Measurements from ENCODE around the gene NHLRC4. TPM values are rescaled to one million over a fixed set of nuclear protein-coding genes. Genes with fewer than 3 reads are reported as not detected.

Gene NHLRC4
- total and polyA plus RNA-seq, 2 donors (not counting 1 experiment from before 2014, with no cell fraction given): 0.66 to 3.3 TPM

DNA sequence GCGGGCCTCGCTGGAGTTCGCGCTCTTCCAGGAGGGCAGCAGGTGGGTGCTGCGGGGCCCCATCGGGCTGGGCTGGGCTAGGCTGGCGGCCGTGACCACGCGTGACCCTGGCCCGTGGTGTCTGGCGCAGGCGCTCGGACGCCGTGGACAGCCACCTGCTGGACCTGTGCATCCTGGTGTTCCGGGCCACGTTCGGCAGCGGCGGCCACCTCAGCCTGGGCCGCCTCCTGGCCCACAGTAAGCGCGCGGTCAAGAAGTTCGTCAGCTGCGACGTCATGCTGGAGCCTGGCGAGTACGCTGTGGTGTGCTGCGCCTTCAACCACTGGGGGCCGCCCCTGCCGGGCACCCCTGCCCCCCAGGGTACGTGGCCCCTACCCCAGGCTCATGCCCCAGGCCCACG lies 14.6 kb upstream of the NHLRC4 start:
- H3K4me2 ChIP-seq (ENCODE audit: extremely low read depth, insufficient read depth, low read length): no peak overlapping the region
- no peak for TF ChIP-seq EZH2 (IDR thresholded peaks at IDR 0.05; ENCODE audit: low read length, missing control alignments)
- TF ChIP-seq, protein P1, sequence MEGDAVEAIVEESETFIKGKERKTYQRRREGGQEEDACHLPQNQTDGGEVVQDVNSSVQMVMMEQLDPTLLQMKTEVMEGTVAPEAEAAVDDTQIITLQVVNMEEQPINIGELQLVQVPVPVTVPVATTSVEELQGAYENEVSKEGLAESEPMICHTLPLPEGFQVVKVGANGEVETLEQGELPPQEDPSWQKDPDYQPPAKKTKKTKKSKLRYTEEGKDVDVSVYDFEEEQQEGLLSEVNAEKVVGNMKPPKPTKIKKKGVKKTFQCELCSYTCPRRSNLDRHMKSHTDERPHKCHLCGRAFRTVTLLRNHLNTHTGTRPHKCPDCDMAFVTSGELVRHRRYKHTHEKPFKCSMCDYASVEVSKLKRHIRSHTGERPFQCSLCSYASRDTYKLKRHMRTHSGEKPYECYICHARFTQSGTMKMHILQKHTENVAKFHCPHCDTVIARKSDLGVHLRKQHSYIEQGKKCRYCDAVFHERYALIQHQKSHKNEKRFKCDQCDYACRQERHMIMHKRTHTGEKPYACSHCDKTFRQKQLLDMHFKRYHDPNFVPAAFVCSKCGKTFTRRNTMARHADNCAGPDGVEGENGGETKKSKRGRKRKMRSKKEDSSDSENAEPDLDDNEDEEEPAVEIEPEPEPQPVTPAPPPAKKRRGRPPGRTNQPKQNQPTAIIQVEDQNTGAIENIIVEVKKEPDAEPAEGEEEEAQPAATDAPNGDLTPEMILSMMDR (conservative IDR thresholded peaks at IDR 0.05 in 1 of 2, IDR thresholded peaks at IDR 0.05 in 1 of 2; ENCODE audit: low read depth in 1 of 2, low read length in 2 of 2): no peak
- H3K79me2 ChIP-seq (ENCODE audit: control insufficient read depth, insufficient read depth, low read length): peaks cover 1% of the 10 kb centered on the region
- no peaks in the 10 kb centered on the region for H3K4me1 ChIP-seq (ENCODE audit: control insufficient read depth, extremely low read depth, insufficient read depth, low read length)
- peaks cover 20% of the 10 kb centered on the region for H3K36me3 ChIP-seq (ENCODE audit: control insufficient read depth, insufficient read depth, low read length)
- no peak overlapping the region for H3K27ac ChIP-seq (ENCODE audit: insufficient read depth, low read length)
- no peak for DNase-seq (ENCODE audit: low read depth in 2 of 2)
- no peaks in the 10 kb centered on the region for H3K27me3 ChIP-seq (ENCODE audit: control insufficient read depth, insufficient read depth, low read length)
- no peak overlapping the region for H3K4me3 ChIP-seq (replicated peaks in 1 of 4; ENCODE audit: control extremely low read depth in 1 of 4, insufficient read depth in 1 of 4, low read depth in 3 of 4, low read length in 4 of 4)
- H4K20me1 ChIP-seq (ENCODE audit: control insufficient read depth, extremely low read depth, insufficient read depth, low read length): no peaks in the 10 kb centered on the region
- H3K9me3 ChIP-seq (ENCODE audit: control insufficient read depth, insufficient read depth, low read depth, low read length): no peaks in the 10 kb centered on the region
- no peak overlapping the region for H2AFZ ChIP-seq (ENCODE audit: low read length)
- H3K9ac ChIP-seq (ENCODE audit: insufficient read depth, low read length): no peak overlapping the region

DNA sequence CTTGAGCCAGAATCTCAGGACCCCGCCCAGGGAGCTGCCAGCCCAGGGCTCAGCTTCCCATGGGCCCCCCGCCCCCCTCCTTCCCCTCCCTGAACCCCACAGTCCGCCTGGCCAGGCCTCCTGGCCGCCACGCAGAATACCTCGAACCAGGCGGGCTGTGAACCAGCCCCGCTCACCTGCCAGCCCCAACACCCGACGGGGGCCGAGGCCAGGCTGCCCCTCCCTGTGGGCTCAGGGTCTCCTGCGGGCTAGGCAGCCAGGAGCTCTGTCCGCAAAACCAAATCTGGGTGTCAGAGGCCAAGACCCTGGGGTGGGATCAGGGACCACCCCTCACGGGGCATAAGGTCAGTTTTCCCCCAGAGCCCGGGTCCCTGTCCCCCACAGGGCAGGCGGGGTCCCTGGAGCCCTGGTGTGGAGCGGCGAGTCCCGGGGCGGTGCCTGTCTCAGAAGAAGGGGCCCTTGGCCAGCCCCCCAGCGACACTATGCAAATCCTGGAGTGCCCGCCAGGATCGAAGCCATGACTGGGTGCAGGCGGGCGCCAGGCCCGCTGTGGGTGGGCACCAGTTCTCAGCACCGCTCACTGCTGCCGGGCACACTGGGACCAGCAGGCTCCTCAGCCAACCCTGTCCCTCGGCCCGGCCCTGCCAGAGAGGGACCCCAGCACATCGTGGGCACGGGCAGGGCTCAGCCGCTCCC lies 13.1 kb upstream of the NHLRC4 start:
- TF ChIP-seq EZH2 (IDR thresholded peaks at IDR 0.05; ENCODE audit: low read length, missing control alignments): no peak
- TF ChIP-seq, protein P1 (conservative IDR thresholded peaks at IDR 0.05 in 1 of 2, IDR thresholded peaks at IDR 0.05 in 1 of 2; ENCODE audit: low read depth in 1 of 2, low read length in 2 of 2): no peak
- no peak overlapping the region for H3K4me2 ChIP-seq (ENCODE audit: extremely low read depth, insufficient read depth, low read length)
- H3K27me3 ChIP-seq (ENCODE audit: control insufficient read depth, insufficient read depth, low read length): peaks cover 1% of the 10 kb centered on the region
- DNase-seq (ENCODE audit: low read depth in 2 of 2): no peak
- peaks cover 13% of the 10 kb centered on the region for H3K36me3 ChIP-seq (ENCODE audit: control insufficient read depth, insufficient read depth, low read length)
- H3K27ac ChIP-seq (ENCODE audit: insufficient read depth, low read length): no peak overlapping the region
- no peaks in the 10 kb centered on the region for H3K9me3 ChIP-seq (ENCODE audit: control insufficient read depth, insufficient read depth, low read depth, low read length)
- no peak overlapping the region for H3K9ac ChIP-seq (ENCODE audit: insufficient read depth, low read length)
- H3K4me1 ChIP-seq (ENCODE audit: control insufficient read depth, extremely low read depth, insufficient read depth, low read length): no peaks in the 10 kb centered on the region
- H3K79me2 ChIP-seq (ENCODE audit: control insufficient read depth, insufficient read depth, low read length): peaks cover 1% of the 10 kb centered on the region
- no peak overlapping the region for H3K4me3 ChIP-seq (replicated peaks in 1 of 4; ENCODE audit: control extremely low read depth in 1 of 4, insufficient read depth in 1 of 4, low read depth in 3 of 4, low read length in 4 of 4)
- H4K20me1 ChIP-seq (ENCODE audit: control insufficient read depth, extremely low read depth, insufficient read depth, low read length): no peaks in the 10 kb centered on the region
- no peak overlapping the region for H2AFZ ChIP-seq (ENCODE audit: low read length)

DNA sequence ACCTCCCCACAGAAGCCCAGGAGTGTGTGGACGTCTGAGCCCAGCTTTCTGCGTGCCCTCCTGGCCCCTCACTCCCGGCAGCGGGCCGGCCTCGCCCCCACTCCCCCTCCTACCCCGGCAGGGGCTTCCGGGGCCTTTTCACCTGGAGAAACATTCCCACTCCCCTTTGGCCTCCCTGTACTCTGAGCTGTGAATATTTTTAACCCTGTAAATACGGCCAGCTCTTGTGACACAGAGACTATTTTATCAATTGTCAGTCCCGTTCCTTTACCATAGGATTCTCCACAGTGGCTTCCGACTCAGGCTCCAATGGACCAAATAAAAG lies 12.5 kb upstream of the NHLRC4 start:
- Histone ChIP-seq H3K4me1 (ENCODE audit: control insufficient read depth, extremely low read depth, insufficient read depth, low read length) (no peaks in the 10 kb centered on the region), H3K36me3 (ENCODE audit: control insufficient read depth, insufficient read depth, low read length) (peaks cover 11% of the 10 kb centered on the region), H3K79me2 (ENCODE audit: control insufficient read depth, insufficient read depth, low read length) (no peaks in the 10 kb centered on the region), H3K9ac (ENCODE audit: insufficient read depth, low read length) (no peak overlapping the region), H3K9me3 (ENCODE audit: control insufficient read depth, insufficient read depth, low read depth, low read length) (no peaks in the 10 kb centered on the region), H3K27me3 (ENCODE audit: control insufficient read depth, insufficient read depth, low read length) (peaks cover 4% of the 10 kb centered on the region), H3K4me3 (replicated peaks in 1 of 4; ENCODE audit: control extremely low read depth in 1 of 4, insufficient read depth in 1 of 4, low read depth in 3 of 4, low read length in 4 of 4) (no peak overlapping the region), H3K4me2 (ENCODE audit: extremely low read depth, insufficient read depth, low read length) (no peak overlapping the region), H3K27ac (ENCODE audit: insufficient read depth, low read length) (no peak overlapping the region), H4K20me1 (ENCODE audit: control insufficient read depth, extremely low read depth, insufficient read depth, low read length) (no peaks in the 10 kb centered on the region), H2AFZ (ENCODE audit: low read length) (no peak overlapping the region)
- TF ChIP-seq, protein P1 (conservative IDR thresholded peaks at IDR 0.05 in 1 of 2, IDR thresholded peaks at IDR 0.05 in 1 of 2; ENCODE audit: low read depth in 1 of 2, low read length in 2 of 2): no peak
- no peak for TF ChIP-seq EZH2 (IDR thresholded peaks at IDR 0.05; ENCODE audit: low read length, missing control alignments)
- no peak for DNase-seq (ENCODE audit: low read depth in 2 of 2)
